OCI-M2 (cell line): ENCODE data around the gene ITPK1.
A peak's percentile ranks its signal among the peaks of the same experiment; 100 is the strongest.

Experiments
- DNase-seq: peaks from one replicate; lab custom pipeline; 2025; ENCODE audit not compliant: unreplicated experiment; lab: John Stamatoyannopoulos, UW

ITPK1 gene

DNA sequence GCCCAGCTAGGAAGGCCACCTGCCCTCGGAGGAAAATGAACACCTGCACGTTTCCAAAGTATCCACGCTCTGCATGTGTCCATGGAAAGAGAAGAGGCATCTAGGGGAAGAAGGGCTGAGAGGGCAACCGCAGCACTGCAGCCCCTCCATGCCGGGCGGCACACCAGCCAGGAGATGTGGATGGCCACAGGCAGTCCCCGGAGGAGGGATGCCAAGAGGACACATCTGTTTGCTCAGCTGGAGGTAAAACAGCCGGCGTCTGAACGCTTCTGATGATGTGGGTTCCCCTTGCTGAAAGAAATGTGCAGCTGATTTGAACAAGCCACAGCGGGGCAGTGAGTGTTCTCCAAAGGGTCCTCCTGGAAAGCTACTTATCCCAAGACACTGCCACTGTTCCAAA is 158.8 kb downstream of the ITPK1 start:
- DNase-seq, result no peak

DNA sequence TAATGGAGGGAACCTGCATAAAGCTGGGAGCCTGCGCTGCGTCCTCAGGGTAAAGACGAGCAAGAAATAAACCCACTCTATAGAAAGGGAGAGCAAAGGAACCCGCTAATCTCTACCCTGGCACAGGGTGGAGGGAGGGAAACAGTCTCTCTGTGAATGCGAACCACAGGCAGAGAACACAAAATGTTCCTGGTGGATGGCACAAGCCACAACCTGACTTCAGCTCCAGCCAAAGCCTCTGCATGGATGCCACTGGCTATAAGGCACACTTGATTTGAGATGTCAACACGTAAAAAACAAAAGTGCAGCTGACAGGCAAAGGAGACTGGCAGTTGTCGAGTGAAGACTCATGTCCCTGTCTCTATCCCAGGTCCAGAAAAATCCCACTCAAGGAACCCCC is 160.3 kb downstream of the ITPK1 start:
- no peak for DNase-seq

DNA sequence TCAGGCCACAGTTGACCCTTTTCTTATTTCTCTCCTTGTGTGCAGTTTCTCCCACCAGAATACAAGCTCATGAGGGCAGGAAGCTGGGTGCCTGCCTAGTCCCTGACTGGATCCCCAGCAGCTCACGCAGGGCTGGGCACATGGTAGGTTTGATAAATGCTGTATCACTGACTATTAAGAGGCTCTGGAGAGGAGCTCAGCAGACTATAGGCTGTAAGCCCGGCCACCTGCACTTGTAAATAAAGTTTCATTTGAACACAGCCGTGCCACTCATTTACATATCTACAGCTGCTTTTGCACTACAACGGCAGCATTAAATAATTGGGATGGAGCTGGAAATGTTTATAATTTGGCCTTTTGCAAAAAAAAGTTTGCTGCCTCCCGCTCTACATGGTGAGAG is 160.8 kb downstream of the ITPK1 start:
- DNase-seq, result no peak

DNA sequence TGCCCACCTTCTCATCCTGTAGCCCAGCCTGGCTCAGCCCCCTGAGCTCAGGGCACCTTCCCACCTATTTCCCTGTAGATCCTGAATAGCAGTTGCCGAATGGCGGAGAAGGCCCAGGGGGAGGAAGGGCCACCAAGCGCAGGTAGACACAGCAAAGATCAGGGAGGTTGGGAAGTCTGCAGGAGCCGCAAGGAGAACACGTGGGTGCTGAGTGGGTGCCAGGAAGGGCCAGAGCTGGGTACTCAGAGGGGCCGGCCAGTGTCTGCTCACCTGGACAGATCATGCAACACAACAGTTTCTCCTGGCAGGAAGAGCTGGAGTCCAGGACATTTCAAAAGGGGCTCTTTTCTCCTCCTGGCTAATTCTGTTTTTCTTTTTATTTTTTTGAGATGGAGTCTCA is 162.2 kb downstream of the ITPK1 start:
- no peak for DNase-seq

DNA sequence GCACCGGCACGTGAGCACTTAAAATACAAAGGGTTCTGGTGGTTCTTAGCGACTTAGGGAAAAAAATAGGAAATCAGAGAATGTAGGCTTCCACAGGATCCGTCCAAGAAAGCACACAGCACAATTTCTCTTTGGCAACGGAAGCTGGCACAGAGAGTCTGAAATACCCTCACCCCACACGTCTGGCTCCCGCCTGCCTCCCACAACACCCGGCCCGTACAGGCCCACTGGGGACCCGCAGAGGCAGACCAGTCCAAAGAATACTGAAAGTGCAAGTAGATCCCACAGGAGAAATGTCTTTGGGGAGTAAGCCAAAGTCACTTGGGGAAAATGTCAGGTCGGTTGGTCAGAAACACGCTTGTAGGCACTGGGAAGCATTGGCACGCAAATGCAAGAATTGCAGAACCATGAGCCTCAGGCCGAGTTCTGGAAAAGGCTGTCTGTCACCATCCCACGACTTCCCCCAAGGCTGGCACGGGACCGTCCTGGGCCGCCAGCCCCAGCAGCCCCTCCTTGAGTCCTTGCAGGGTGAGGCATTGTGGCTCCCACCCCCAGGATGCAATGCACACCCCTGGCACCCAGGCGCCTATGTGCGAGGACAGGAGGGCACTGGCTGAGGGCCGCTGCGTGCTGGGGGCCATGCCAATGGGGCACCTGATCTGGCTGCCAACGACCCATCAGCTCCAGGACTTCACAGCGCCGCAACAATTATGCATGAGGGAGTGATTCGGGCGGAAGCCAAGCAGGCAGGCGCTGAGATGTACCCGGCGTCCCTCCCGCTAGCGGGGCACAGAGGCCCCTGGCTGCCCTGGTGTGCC is 163.0 kb downstream of the ITPK1 start:
- no peak for DNase-seq

DNA sequence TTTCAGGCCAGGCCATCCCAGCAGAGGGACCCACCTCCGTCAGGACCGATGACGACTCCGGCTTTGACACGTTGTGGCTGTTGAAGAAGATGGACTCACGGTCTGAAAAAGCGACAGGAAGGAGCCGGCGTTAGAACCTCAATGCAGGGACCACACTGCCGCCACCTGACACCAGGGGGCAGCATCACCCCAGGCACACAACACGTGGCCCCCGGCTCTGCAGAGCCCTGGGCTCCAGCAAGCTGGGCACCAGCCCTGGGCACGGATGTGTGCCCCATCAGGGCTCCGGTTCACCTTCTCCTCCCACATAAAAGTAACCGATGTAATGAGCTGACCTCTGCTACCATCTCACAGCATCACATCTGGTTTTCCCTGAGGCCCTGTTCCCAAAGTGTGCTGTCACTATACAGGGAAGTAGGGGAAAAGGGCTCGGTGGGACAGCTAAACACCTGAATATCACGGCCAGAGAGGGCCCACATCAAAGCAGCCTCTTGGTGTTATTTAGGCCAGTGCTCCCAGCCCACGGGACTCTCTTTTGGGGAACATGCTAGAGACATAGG is 163.7 kb downstream of the ITPK1 start:
- peak; percentile 17 for DNase-seq

DNA sequence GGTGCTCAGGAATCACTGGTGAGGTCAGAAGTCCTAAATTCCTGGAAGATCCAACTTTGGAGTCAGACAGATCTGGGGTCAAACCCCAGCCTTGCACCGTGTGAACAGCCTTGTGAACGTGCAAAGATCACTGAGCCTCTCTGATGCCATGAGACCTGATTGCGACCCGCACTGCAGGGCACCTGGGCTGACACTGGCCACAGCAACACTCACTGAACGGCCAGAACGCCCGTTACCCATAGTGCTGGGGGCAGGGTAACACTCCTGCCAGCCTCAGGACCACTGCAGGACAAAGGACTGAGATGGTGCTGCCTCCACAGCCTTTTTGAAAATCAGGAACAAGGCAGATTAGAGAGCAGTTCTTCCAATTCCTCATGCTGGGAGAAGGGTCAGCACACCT is 164.5 kb downstream of the ITPK1 start:
- DNase-seq, result no peak

DNA sequence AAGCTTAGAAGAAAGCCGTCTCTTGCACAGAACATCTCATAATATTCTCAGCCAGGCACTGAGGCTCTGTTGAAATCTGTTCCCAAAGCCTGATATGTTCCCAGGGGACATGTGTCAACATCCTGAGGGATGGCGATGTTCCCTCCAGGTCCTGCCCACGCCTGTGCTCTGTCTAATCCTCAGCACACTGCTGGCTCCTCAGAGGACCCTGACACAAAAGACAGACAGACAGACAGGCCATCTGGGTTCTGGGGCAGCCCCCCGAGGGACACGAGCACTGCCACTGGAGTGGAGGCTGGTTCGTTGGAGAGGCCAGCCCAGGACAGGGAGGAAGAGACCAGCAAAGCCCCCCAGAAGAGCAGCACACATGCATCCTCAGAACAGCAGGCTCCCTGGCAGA is 165.0 kb downstream of the ITPK1 start:
- DNase-seq, result no peak

DNA sequence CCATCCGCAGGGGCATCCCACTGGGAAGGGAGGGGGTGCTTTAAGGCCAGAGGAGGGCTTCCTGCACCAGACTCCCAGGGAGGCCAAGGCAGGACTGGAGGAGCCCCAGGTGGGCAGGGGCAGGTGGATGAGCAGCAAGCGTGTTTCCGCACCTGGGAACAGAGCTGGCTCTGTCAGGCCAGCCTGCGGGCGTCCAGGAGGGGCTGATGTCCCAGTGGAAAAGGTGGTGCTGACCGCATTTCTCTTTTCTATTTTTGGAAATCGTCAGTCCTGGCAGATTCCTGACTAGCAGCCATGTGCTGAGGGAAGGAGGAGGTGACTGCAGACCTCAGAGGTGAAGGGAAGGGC is 165.6 kb downstream of the ITPK1 start:
- no peak for DNase-seq

DNA sequence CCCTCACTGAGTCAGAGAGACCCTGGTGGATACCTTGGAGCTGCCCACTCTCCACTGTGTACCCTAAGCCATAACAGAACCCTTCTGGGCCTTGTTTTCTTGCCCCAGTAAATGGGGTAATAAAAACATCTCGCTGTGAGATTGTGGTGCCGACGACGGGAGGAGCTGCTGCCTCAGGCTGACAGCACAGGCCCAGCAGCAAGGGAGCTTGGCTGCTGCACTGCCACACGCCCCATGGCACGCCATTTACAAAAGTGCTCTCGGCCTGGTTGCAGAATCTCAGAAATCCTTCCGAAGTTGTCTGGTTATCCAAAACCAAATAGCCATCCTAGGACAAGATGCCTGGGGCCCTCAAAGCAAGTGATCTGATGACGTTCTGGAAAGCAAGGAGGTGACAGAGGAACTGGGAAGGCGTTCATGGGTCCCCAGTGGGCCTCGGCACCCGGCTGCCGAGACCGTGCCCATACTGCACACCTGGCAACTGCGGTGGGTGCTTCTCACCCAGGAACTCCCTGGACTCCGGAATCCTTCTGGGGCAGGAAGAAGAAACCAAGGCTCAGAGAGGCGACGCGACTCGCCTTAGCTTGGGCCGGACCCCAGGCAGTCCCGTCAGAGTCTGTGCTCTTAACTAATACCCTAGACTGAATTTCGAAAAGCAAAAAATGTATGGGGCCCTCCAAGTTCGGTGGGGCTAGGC is 166.1 kb downstream of the ITPK1 start:
- DNase-seq, result no peak

DNA sequence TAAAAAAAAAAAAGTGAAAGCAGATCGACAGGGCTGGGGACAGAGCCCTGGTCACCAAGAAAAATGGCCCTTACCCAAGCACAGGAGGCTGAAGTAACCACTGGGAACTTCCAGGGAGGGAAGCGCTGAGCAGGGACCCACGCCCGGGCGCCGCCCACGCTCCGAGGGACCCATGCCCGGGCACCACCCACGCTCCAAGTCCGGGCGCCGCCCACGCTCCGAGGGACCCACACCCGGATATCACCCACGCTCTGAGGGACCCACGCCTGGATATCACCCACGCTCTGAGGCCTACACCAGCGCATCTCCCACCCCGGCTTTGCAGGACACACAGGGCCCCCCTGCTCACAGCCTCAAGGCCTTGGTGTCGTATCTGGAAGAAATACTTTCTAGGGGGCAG is 167.1 kb downstream of the ITPK1 start:
- DNase-seq, result no peak

DNA sequence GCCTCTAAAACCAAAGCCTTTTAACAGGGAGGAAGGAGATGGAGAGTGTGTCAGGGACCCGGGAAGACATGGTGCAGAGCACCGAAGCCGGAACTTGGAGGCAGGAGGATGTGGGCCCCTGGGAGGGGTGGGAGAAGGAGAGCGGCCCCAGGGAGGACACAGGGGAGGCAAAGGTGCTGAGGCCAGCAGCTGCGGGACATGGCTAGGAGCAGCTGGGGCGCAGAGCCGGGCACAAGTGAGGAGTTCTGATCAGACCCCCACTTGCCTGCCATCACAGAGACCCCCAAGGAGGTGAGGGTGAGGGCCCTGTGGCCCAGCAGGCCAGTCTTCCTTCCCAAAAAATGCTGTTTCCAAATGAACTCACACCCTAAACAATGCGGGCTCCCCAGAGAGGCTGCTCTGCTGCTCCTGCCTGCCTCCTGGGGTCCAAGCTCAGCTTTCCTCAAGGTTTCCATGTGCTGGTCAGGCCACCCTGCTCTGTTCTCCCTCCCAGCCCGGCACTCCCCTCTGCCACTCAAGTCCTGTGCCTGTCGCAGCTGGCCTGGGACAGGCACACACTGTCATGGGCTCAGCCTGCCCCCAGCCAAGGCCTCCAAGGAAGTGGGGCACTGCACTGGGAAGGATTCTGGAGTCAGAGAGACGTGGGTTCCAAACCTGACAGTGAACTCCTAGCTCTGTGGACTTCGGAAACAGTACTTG is 168.7 kb downstream of the ITPK1 start:
- no peak for DNase-seq

DNA sequence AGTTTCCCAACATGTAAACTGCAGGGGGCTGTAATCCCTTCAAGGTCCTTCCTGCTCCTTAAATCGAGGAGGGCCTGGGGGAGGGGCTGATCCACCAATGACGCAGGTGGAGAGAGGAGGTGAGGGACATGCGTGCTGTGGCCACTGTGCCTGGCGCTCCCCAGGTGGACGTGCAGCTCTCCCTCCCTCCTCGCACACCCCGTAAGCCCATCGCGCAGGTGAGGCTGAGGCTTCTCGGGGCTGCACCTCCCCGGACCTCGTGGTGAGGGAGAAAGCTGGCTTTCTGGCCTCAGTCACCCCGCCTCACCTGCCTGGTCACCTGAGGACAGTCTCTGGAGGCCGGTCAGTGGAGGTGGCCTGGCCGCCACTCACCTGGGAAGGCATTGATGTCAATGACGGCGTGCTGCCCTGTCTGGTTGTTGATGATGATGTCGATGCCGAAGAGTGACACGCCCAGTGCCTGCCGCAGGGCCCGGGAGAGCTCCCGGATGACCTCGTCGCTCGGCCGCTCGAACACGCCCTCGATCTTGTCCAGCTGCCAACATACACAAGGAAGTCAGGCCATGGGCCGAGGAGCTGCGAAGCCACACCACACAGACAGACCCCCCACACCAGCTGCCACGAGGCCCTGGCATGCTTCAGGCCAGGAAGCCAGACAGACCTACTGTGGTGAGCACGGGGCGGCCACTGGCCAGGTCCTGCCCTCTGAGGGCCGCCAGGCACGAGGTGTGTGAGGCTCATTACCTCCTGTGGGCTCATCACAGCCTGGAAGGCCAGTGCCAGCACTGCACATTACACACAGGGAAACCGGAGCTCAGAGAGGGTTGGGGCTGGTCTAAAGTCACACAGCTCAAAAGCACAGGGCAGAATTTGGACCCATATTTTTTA is 169.5 kb downstream of the ITPK1 start:
- no peak for DNase-seq

DNA sequence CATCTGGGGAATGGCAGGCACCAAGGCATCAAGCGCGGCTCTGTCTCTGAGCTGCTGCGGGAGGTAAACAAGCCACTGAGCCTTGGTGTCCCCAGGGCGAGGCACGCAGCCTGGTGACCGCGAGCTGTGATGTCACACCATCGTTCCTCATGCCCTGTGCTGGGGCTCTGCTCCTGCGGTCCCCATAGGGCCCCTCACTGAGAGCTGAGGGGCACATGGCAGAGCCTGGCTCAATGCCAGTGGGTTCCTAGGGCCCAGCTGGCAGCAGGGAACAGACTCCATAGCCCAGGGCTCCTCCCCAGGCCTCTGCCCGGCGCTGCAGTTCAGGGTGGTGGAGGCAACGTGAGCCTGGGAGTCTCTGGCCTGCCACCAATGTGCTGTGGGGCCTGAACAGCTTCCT is 170.2 kb downstream of the ITPK1 start:
- no peak for DNase-seq

DNA sequence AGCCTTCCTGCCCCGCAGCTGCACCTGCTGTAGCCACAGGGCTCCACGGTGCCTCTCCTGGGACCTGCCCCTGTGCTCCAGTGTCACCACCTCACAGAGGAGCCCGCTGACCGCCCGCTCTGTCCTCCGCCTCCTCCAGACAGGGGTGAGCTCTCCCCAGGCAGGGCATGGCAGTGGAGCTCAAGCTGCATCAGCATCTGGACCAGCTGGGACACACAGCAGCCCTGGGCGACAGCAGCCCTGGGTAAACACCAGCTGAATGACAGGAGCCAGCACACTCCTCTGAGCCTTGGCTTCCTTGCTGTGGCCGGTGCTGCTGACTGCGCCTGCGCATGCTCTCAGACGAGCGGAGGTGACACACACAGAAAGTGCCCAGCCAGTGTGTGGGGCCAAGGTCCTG is 170.7 kb downstream of the ITPK1 start:
- DNase-seq, result no peak

DNA sequence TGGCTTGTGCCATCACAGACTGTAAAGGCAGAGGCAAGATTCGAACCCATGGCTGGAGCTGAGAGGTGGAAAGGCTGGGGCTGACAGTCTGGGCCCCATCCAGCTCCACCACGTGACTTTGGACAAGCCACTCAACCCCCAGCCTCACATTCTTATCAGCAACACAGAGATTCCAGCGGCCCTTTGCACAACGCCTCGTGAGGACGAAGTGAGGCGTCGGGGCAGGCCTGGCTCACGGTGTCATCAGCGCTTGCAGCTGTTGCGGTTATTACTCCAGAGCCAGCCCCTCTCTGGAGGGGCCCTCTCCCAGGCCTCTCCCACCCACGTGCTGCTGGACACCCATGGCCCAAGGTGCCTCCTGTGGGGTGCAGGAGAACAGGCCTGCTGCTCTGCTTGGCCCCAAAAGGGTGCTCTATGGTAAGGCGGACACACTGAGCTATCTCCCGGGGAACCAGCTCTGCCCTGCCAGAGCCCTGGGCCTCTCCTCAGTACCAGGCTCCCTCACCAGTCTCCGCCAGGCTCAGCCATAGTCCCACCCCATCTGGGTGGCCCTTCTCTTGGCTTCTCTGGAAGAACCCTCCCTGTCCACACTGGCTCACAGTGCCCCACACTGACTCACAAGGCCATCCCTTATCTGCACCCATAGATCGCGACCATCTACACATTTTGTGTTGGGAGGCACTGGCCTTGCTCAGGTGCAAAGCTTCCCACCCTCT is 171.7 kb downstream of the ITPK1 start:
- no peak for DNase-seq

DNA sequence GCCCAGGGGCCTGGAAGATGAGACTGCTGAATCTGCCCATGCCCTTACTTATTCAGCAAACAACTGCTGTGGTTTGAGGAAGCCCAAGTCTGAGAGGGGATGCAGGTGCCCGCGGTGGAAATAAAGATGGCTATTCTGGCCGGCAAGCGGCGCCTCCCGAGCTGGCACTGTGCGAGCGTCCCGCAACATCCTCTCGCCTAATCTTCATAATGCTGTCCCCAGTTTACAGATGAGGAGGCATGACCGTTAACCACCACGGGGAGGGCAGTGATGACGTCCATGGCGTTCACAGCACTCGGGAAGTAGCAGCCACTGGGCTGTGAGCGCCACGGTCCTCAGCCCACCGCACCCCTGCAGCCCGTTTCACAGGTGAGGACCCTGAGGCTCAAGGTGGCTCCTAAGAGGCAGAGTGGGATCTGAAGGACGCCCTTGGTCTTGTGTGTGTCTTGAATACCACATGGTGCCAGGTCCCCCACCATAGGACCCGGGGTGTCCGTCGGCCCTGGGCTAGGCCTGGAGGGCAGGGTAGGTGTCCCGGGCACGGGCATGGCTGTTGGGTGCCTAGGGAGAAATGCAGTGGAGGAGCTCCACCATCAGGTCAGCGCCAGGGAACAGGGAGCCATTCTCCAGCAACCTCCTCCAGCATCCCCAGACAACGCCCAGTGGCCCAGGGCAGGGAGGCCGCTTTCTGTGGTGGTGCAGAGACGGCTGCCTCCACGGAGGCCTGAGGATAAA is 172.6 kb downstream of the ITPK1 start:
- no peak for DNase-seq

DNA sequence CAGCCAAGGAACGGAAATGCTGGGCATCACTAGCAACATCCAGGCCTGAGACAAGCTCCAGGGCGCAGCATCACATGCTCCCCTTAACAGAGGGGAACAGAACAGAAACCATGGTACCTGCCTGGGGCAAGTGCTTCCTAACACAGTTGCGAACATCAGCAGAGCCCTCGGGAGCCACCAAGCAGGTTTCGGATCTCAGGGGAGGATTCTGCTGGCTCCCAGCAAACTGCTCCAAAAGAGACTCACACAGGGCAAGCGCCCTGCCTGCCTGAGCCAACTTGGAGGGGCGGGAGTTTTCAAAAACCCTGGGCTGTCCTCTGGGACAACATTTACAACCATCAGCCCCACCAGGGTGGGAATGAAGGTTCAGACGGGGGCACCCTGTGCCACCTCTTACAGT is 173.1 kb downstream of the ITPK1 start:
- DNase-seq, result no peak

DNA sequence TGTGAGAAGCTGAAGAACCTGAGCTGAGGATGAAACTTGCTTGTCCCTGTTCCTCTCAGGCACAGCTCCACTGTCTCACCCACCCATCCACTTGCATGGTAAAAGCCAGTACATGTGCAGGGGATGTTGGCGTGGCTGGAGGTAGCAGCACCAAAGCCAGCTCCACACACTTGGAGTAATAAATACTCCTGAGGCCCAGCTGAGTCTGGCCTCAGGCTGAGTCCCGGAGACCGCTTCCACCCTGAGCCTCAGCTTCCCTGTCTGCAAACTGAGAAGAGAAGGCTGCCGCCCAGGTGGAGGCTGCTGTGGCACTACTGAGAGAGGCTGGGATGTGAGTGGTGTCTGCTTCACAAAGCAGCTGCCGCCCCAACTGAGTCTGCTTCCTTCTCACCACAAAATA is 173.6 kb downstream of the ITPK1 start:
- no peak for DNase-seq

DNA sequence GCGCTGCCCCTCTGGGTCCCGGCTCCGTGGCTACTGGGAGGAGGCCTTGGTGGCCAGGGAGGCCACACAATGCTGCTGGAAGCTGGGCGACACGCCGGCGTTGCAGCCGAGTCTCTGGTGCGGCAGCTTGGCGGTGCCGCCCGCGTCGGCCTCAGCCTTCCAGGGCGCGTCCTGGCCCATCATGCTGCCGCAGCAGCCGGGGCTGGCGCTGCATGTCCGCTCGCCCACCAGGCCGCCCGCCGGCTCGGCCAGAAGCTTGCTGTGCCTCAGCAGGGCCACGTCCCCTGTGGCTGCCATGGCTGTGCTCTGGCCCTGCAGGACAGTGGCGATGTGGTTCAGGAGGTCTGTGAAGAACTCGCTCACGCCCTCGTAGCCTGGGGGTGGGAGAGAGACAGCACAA is 174.2 kb downstream of the ITPK1 start:
- no peak for DNase-seq
